Natural killer cell (primary cell): Measurements from ENCODE around the gene MBP. TPM values are rescaled to one million over a fixed set of nuclear protein-coding genes. Genes with fewer than 3 reads are reported as not detected.

Experiments used
- ATAC-seq, 3 donors: fragments of 150-1000 bp in 2 of 3; fragments of 200-7000 bp in 1 of 3; cut with Tn5 transposase; 1 replicate in 1 of 3; 2 replicates in 2 of 3; pipeline ENCODE4 v1.10.0; 2021; ENCODE audit warnings: mild to moderate bottlenecking in 2 of 3, moderate library complexity in 2 of 3
- DNase-seq, 2 donors: peaks; one replicate each; pipeline versions ENCODE4 v3.0.0 to v3.0.0-alpha.2; 2013 to 2021; ENCODE audit warnings: mixed read lengths in 1 of 2
- H3K27ac ChIP-seq: one replicate; pipeline ENCODE4 v1.5.1; 2013; ENCODE audit warnings: mild to moderate bottlenecking, low read length
- H3K27me3 ChIP-seq: one replicate; pipeline ENCODE4 v1.6.1; 2013; ENCODE audit warnings: low read length; ENCODE audit not compliant: control insufficient read depth, insufficient read depth
- H3K36me3 ChIP-seq: one replicate; pipeline ENCODE4 v1.6.1; 2013; ENCODE audit warnings: low read length; ENCODE audit not compliant: control insufficient read depth, insufficient read depth
- H3K4me1 ChIP-seq: one replicate; pipeline ENCODE4 v1.6.1; 2013; ENCODE audit warnings: low read length; ENCODE audit not compliant: control insufficient read depth, insufficient read depth
- H3K4me3 ChIP-seq: one replicate; pipeline ENCODE4 v1.5.1; 2013; ENCODE audit warnings: low read length
- H3K9me3 ChIP-seq: one replicate; pipeline ENCODE4 v1.6.1; 2013; ENCODE audit warnings: low read length; ENCODE audit not compliant: control insufficient read depth, insufficient read depth
- H3K27ac Mint-ChIP-seq, 2 donors: one replicate each; pipeline ENCODE4 v1.8.0; 2022; ENCODE audit warnings: mild to moderate bottlenecking in 2 of 2, mixed read lengths in 2 of 2, moderate library complexity in 1 of 2
- H3K27me3 Mint-ChIP-seq, 2 donors: one replicate each; pipeline ENCODE4 v1.8.0; 2022; ENCODE audit warnings: low read depth in 2 of 2, mixed read lengths in 2 of 2
- H3K36me3 Mint-ChIP-seq: one replicate; pipeline ENCODE4 v1.8.0; 2022; ENCODE audit warnings: mixed read lengths
- H3K4me1 Mint-ChIP-seq, 2 donors: one replicate each; pipeline ENCODE4 v1.8.0; 2022; ENCODE audit warnings: mixed read lengths in 2 of 2
- H3K4me3 Mint-ChIP-seq: one replicate; pipeline ENCODE4 v1.8.0; 2022; ENCODE audit warnings: mild to moderate bottlenecking, moderate library complexity, mixed read lengths
- H3K9me3 Mint-ChIP-seq, 2 donors: one replicate each; pipeline ENCODE4 v1.8.0; 2022; ENCODE audit warnings: mixed read lengths in 2 of 2
- WGBS: methylation state at CpG from one replicate; pipeline ENCODE4 v1.1.7; 2013; ENCODE audit warnings: missing lambda C conversion rate; ENCODE audit not compliant: insufficient coverage; 5-methylcytosine and 5-hydroxymethylcytosine counted together
- intact Hi-C: fragments of 100-400 bp; cut with micrococcal nuclease; formaldehyde crosslinking; loops from one replicate; pipeline ENCODE4 v1.14.2; 2022
- total RNA-seq, 4 donors: library from RNA; stranded (reverse); fragments of 120-200 nt in 1 of 4; gene quantifications; one replicate each; pipeline versions ENCODE4 v1.2.3 to v1.2.4, GENCODE V29; 2013 to 2022
- TF ChIP-seq, protein P1 (sequence below): fragments of 200-600 bp; IDR thresholded peaks from one replicate; pipeline ENCODE4 v1.8.0; 2022; ENCODE audit warnings: antibody characterized with exemption

Gene MBP
- total RNA-seq, 3 donors from 2014 or later (not counting 1 experiment from before 2014, with no cell fraction given) = 183 to 344 (median 325) TPM

GRCh38 chr18:77115192-77115953 is 17.2 kb downstream of the MBP start:
- ATAC-seq = peak in 1 of 3 donors; percentile 28
- Mint-ChIP-seq H3K36me3 (no peaks in the 10 kb centered on the region), H3K27me3 (no peaks in the 10 kb centered on the region), H3K4me3 (peak overlapping the region; percentile 75), H3K4me1 (peaks cover 89 to 91% of the 10 kb centered on the region in 2 donors), H3K27ac (peak overlapping the region; percentile 87 to 94), H3K9me3 (no peaks in the 10 kb centered on the region)
- peak in 1 of 2 donors; percentile 12 for DNase-seq
- intact Hi-C loops = loop anchor here (2.0 kb wide), 1 partner anchor 15 kb away; no protein-coding TSS in a partner anchor
- Histone ChIP-seq H3K27ac (peak overlapping the region; percentile 80), H3K36me3 (peaks cover 68% of the 10 kb centered on the region), H3K27me3 (no peaks in the 10 kb centered on the region), H3K4me3 (no peak overlapping the region), H3K9me3 (no peaks in the 10 kb centered on the region), H3K4me1 (peaks cover 88% of the 10 kb centered on the region)
- TF ChIP-seq, protein P1, sequence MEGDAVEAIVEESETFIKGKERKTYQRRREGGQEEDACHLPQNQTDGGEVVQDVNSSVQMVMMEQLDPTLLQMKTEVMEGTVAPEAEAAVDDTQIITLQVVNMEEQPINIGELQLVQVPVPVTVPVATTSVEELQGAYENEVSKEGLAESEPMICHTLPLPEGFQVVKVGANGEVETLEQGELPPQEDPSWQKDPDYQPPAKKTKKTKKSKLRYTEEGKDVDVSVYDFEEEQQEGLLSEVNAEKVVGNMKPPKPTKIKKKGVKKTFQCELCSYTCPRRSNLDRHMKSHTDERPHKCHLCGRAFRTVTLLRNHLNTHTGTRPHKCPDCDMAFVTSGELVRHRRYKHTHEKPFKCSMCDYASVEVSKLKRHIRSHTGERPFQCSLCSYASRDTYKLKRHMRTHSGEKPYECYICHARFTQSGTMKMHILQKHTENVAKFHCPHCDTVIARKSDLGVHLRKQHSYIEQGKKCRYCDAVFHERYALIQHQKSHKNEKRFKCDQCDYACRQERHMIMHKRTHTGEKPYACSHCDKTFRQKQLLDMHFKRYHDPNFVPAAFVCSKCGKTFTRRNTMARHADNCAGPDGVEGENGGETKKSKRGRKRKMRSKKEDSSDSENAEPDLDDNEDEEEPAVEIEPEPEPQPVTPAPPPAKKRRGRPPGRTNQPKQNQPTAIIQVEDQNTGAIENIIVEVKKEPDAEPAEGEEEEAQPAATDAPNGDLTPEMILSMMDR = no peak
- WGBS = 53% methylated on average over 8 of the region's 8 CpGs

GRCh38 chr18:77114415-77115191 is 18.0 kb downstream of the MBP start:
- Histone ChIP-seq H3K27ac (peak overlapping the region; percentile 80), H3K4me1 (peaks cover 83% of the 10 kb centered on the region), H3K27me3 (no peaks in the 10 kb centered on the region), H3K36me3 (peaks cover 65% of the 10 kb centered on the region), H3K4me3 (no peak overlapping the region), H3K9me3 (no peaks in the 10 kb centered on the region)
- Mint-ChIP-seq H3K4me3 (peak overlapping the region; percentile 75), H3K9me3 (no peaks in the 10 kb centered on the region), H3K36me3 (no peaks in the 10 kb centered on the region), H3K27ac (peak overlapping the region; percentile 87 to 94), H3K27me3 (no peaks in the 10 kb centered on the region), H3K4me1 (peaks cover 90 to 93% of the 10 kb centered on the region in 2 donors)
- WGBS = 25% methylated on average over 25 of the region's 25 CpGs
- TF ChIP-seq, protein P1 = no peak
- intact Hi-C loops = loop anchor here (1.0 to 2.0 kb wide), 3 partner anchors 8 to 14 kb away; no protein-coding TSS in a partner anchor
- ATAC-seq (peak; percentile 74 to 85 (median 80)), DNase-seq (peak; percentile 66 to 71)

GRCh38 chr18:77114152-77114414 is 18.5 kb downstream of the MBP start:
- Mint-ChIP-seq H3K4me3 (peak overlapping the region; percentile 75), H3K27ac (peak overlapping the region; percentile 87 to 94), H3K36me3 (no peaks in the 10 kb centered on the region), H3K9me3 (no peaks in the 10 kb centered on the region), H3K27me3 (no peaks in the 10 kb centered on the region), H3K4me1 (peaks cover 89 to 93% of the 10 kb centered on the region in 2 donors)
- H3K4me1 ChIP-seq = peaks cover 83% of the 10 kb centered on the region
- H3K36me3 ChIP-seq = peaks cover 63% of the 10 kb centered on the region
- 65% methylated on average over 2 of the region's 2 CpGs for WGBS
- ATAC-seq (no peak), DNase-seq (no peak)
- no peaks in the 10 kb centered on the region for H3K9me3 ChIP-seq
- H3K4me3 ChIP-seq = no peak overlapping the region
- peak overlapping the region; percentile 80 for H3K27ac ChIP-seq
- TF ChIP-seq, protein P1 = no peak
- intact Hi-C loops = loop anchor here (1.0 to 2.0 kb wide), 3 partner anchors 8 to 13 kb away; no protein-coding TSS in a partner anchor
- no peaks in the 10 kb centered on the region for H3K27me3 ChIP-seq
